ENCODE data around the gene UBE2L5. TPM values are rescaled to one million over a fixed set of nuclear protein-coding genes. Genes with fewer than 3 reads are reported as not detected.

UBE2L5 gene
- total and polyA plus RNA-seq, 2 of the 13 experiments (the other 11 are each of a cell fraction or from before 2014, with no cell fraction given): 0.13 TPM; not detected in 1

DNA sequence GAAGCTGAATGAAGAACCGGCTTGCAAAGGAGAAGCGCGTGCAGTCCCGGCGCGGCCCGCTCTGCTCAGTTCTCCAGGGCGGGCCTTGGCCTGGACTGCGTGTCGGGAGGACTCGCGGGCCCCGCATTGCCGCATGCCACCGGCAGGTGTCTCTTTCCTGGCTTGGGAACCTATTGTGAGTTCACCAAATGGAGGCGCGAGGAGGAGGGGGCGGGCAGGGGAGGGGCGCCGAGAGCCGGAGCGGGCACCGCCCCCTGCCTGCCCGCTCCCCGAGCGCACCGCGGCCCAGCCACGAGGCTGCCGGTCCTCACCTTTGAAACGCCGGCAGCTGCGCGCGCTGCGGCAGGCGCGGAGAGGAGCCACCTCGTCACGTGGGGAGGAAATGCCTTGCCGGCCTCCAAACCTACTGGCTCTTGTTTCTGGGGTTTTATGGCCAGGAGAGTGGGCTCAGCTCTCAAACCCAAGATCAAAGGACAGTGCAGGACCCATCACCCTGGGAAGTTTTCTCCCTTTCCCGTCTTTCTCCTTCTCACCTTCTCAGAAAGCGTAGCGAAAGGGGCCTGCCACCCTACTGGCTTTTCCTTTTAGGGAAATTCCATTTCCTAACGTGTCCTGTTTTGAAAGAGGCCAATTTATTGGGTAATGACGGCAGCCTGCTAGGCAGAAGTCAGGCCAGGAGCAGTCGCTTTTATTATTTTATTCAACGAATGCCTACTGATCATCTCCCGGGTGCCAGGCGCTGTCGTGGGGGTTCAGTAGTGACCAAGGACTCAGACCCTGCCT is 13.8 kb upstream of the UBE2L5 start (continued):
- TF ChIP-seq ZNF280D (CRISPR knock-in tag; IDR thresholded peaks at IDR 0.05) (peak; percentile 57; the same call in 1 of the 2 replicates), TEAD3 (CRISPR knock-in tag; optimal IDR thresholded peaks at IDR 0.05; ENCODE audit: borderline replicate concordance) (peak; percentile 56), ZNF776 (CRISPR knock-in tag; IDR thresholded peaks at IDR 0.05) (0 out of 2 replicates have a peak, but pooled peaks have one; percentile 39), ZNF616 (CRISPR knock-in tag; IDR thresholded peaks at IDR 0.05; ENCODE audit: low read depth) (0 out of 2 replicates have a peak, but pooled peaks have one; percentile 74), HNF4A (CRISPR knock-in tag; IDR thresholded peaks at IDR 0.05) (no peak), ZNF639 (CRISPR knock-in tag; conservative IDR thresholded peaks at IDR 0.05) (peak; percentile 48; the same call in 1 of the 2 replicates), FOXP1 (IDR thresholded peaks at IDR 0.05) (no peak), FOXP1 (CRISPR knock-in tag; IDR thresholded peaks at IDR 0.05) (no peak), TFDP2 (CRISPR knock-in tag; IDR thresholded peaks at IDR 0.05) (peak; percentile 96), FOXO1 (CRISPR knock-in tag; IDR thresholded peaks at IDR 0.05) (0 out of 2 replicates have a peak, but pooled peaks have one; percentile 18), FOXO4 (CRISPR knock-in tag; conservative IDR thresholded peaks at IDR 0.05) (no peak), HOXA5 (CRISPR knock-in tag; IDR thresholded peaks at IDR 0.05) (0 out of 2 replicates have a peak, but pooled peaks have one; percentile 40), NR2C2 (CRISPR knock-in tag; IDR thresholded peaks at IDR 0.05; ENCODE audit: borderline replicate concordance) (no peak), RAD51 (IDR thresholded peaks at IDR 0.05; ENCODE audit: borderline replicate concordance) (peak; percentile 36; the same call in 1 of the 2 replicates), SALL2 (CRISPR knock-in tag; IDR thresholded peaks at IDR 0.05) (no peak), HMG20B (CRISPR knock-in tag; conservative IDR thresholded peaks at IDR 0.05) (no peak), ATF4 (CRISPR knock-in tag; IDR thresholded peaks at IDR 0.05) (no peak), RAD21 (CRISPR knock-in tag; IDR thresholded peaks at IDR 0.05) (peak; percentile 47; the same call in 1 of the 2 replicates), ZFP37 (CRISPR knock-in tag; IDR thresholded peaks at IDR 0.05; ENCODE audit: borderline replicate concordance) (peak; percentile 65; the same call in 1 of the 2 replicates), ZNF598 (CRISPR knock-in tag; IDR thresholded peaks at IDR 0.05; ENCODE audit: borderline replicate concordance) (no peak; the same call in 1 of the 2 replicates)
- TF ChIP-seq, protein P1, sequence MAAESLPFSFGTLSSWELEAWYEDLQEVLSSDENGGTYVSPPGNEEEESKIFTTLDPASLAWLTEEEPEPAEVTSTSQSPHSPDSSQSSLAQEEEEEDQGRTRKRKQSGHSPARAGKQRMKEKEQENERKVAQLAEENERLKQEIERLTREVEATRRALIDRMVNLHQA (CRISPR knock-in tag; IDR thresholded peaks at IDR 0.05): no peak

Data from HepG2 (cell line).